Fibroblast of skin of right biceps (primary cell): ENCODE measurements around the gene TSPAN31.

Experiments used
- DNase-seq: peaks from one replicate; pipeline ENCODE4 v3.0.0-alpha.2; 2013

The TSPAN31 gene

DNA sequence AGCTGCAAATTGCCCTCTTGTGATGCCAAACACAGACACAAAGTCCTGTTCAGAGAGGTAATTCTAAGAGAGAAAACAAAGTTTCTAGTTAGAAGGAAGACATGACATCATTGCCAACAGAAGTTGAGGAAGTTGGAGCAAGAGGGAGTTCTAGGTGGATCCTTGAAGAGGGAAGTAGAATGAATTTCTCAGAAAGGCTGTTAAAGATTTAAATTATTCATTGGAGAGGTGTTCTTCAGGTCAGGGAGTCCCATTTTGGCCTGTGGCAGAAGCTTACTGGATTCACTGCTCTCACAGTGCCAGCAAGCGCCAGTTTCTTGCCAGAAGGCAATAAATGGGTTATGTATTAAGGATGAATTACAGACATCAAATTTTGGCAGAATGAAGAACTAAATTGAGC lies 53.1 kb downstream of the TSPAN31 start:
- no peak for DNase-seq
